Peyer's patch (tissue), 4 donors: ENCODE data around the gene CACNA2D2.

Source experiments
- CTCF ChIP-seq, 6 experiments: fragments of 450-650 bp in 4 of 6; fragments of 200-600 bp in 2 of 6; sonication (generic) in 1 of 6; IDR thresholded peaks; one replicate each; pipeline ENCODE4 v1.5.1; 2017 to 2019; ENCODE audit warnings: antibody characterized with exemption in 6 of 6, mild to moderate bottlenecking in 3 of 6, moderate library complexity in 1 of 6
- POLR2A ChIP-seq, 2 donors: fragments of 450-650 bp; IDR thresholded peaks; one replicate each; pipeline ENCODE4 v1.5.1; 2017; ENCODE audit warnings: antibody characterized with exemption in 2 of 2, mild to moderate bottlenecking in 2 of 2, moderate library complexity in 2 of 2

DNA sequence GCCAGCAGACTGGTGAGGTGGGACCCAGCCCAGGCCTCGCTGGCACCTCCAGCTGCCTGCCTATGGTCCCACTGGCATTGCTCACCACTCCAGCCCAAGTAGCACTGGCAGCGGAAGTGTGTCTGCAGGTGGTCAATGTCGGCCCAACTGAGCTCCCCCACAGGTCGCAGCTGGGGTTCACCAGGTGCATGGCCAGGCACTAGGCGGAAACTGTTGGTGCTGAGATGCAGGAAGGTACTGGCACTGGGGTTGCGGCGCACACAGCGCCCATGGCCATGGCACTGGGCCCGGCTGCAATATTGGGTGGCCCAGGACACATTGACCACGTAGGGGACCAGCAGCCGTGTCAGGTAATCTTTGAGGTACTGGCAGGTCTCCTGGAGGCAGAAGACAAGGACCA lies 185.3 kb downstream of the CACNA2D2 start:
- no peak for TF ChIP-seq POLR2A (IDR thresholded peaks at IDR 0.05)
- no peak for TF ChIP-seq CTCF (IDR thresholded peaks at IDR 0.05)
